ENCODE results near the gene CAMK4. TPM values are rescaled to one million over a fixed set of nuclear protein-coding genes. Genes with fewer than 3 reads are reported as not detected.

CAMK4 gene
- polyA plus RNA-seq, 2 donors, result 0.39 to 0.53 TPM

GRCh38 chr5:111320953-111321352 lies 96.8 kb downstream of the CAMK4 start:
- no peaks in the 10 kb centered on the region for H3K9me3 ChIP-seq (ENCODE audit: control insufficient read depth in 2 of 2, insufficient read depth in 1 of 2, low read depth in 1 of 2, low read length in 1 of 2)
- no peaks in the 10 kb centered on the region for H3K27me3 ChIP-seq (ENCODE audit: control insufficient read depth in 1 of 2, insufficient read depth in 2 of 2, low read length in 2 of 2)
- no peak overlapping the region for H3K27ac ChIP-seq (ENCODE audit: low read depth in 2 of 2, low read length in 1 of 2)
- no peaks in the 10 kb centered on the region for H3K36me3 ChIP-seq (ENCODE audit: control insufficient read depth in 2 of 2, insufficient read depth in 2 of 2, low read length in 1 of 2)
- 12 to 22% methylated on average over 1 of the region's 1 CpG for WGBS, 2 donors
- H3K4me3 ChIP-seq (ENCODE audit: low read depth in 1 of 2, low read length in 2 of 2), result no peak overlapping the region
- H3K4me1 ChIP-seq (ENCODE audit: control insufficient read depth in 2 of 2, insufficient read depth in 2 of 2, low read length in 1 of 2), result no peaks in the 10 kb centered on the region

- Histone ChIP-seq H3K27ac (ENCODE audit: low read depth in 2 of 2, low read length in 1 of 2) (no peak overlapping the region), H3K27me3 (ENCODE audit: control insufficient read depth in 1 of 2, insufficient read depth in 2 of 2, low read length in 2 of 2) (no peaks in the 10 kb centered on the region), H3K4me1 (ENCODE audit: control insufficient read depth in 2 of 2, insufficient read depth in 2 of 2, low read length in 1 of 2) (no peaks in the 10 kb centered on the region), H3K4me3 (ENCODE audit: low read depth in 1 of 2, low read length in 2 of 2) (no peak overlapping the region), H3K9me3 (ENCODE audit: control insufficient read depth in 2 of 2, insufficient read depth in 1 of 2, low read depth in 1 of 2, low read length in 1 of 2) (no peaks in the 10 kb centered on the region), H3K36me3 (ENCODE audit: control insufficient read depth in 2 of 2, insufficient read depth in 2 of 2, low read length in 1 of 2) (no peaks in the 10 kb centered on the region)
These were observed 97.2 kb downstream of the CAMK4 start for GRCh38 chr5:111321376-111321775.

DNA sequence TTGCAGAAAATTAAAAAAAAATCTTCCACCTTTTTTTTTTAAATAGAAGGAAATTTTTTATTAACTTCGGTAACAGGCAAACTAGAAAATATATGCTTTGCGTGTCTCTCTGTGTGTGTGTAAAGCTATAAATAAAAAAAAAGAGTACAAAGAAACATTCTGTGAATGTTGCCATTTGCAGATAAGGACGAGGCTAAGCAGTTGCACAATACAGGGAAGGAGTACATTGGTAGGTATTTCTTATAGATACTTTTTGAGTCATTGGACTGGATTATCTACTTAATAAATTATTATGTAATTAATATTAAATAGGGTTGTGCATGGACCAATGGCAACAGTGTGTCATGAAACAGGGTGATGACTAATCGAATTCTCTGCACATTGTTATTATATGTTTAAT lies 102.4 kb downstream of the CAMK4 start:
- no peaks in the 10 kb centered on the region for H3K27me3 ChIP-seq (ENCODE audit: control insufficient read depth in 1 of 2, insufficient read depth in 2 of 2, low read length in 2 of 2)
- 80 to 86% methylated on average over 4 of the region's 4 CpGs for WGBS, 2 donors
- H3K36me3 ChIP-seq (ENCODE audit: control insufficient read depth in 2 of 2, insufficient read depth in 2 of 2, low read length in 1 of 2), result no peaks in the 10 kb centered on the region
- no peaks in the 10 kb centered on the region for H3K9me3 ChIP-seq (ENCODE audit: control insufficient read depth in 2 of 2, insufficient read depth in 1 of 2, low read depth in 1 of 2, low read length in 1 of 2)
- no peaks in the 10 kb centered on the region for H3K4me1 ChIP-seq (ENCODE audit: control insufficient read depth in 2 of 2, insufficient read depth in 2 of 2, low read length in 1 of 2)
- no peak overlapping the region for H3K27ac ChIP-seq (ENCODE audit: low read depth in 2 of 2, low read length in 1 of 2)
- no peak overlapping the region for H3K4me3 ChIP-seq (ENCODE audit: low read depth in 1 of 2, low read length in 2 of 2)

- H3K36me3 ChIP-seq (ENCODE audit: control insufficient read depth in 2 of 2, insufficient read depth in 2 of 2, low read length in 1 of 2), result no peaks in the 10 kb centered on the region
- H3K27me3 ChIP-seq (ENCODE audit: control insufficient read depth in 1 of 2, insufficient read depth in 2 of 2, low read length in 2 of 2), result no peaks in the 10 kb centered on the region
- H3K4me3 ChIP-seq (ENCODE audit: low read depth in 1 of 2, low read length in 2 of 2), result no peak overlapping the region
- H3K4me1 ChIP-seq (ENCODE audit: control insufficient read depth in 2 of 2, insufficient read depth in 2 of 2, low read length in 1 of 2), result no peaks in the 10 kb centered on the region
- H3K9me3 ChIP-seq (ENCODE audit: control insufficient read depth in 2 of 2, insufficient read depth in 1 of 2, low read depth in 1 of 2, low read length in 1 of 2), result no peaks in the 10 kb centered on the region
- H3K27ac ChIP-seq (ENCODE audit: low read depth in 2 of 2, low read length in 1 of 2), result no peak overlapping the region
- 45 to 56% methylated on average over 1 of the region's 1 CpG for whole genome bisulfite sequencing, 2 donors
These were observed 112.9 kb downstream of the CAMK4 start for GRCh38 chr5:111337133-111337532.

- WGBS, 2 donors, result 13 to 17% methylated on average over 2 of the region's 2 CpGs
- H3K36me3 ChIP-seq (ENCODE audit: control insufficient read depth in 2 of 2, insufficient read depth in 2 of 2, low read length in 1 of 2), result no peaks in the 10 kb centered on the region
These were observed 113.5 kb downstream of the CAMK4 start for GRCh38 chr5:111337688-111338087.

DNA sequence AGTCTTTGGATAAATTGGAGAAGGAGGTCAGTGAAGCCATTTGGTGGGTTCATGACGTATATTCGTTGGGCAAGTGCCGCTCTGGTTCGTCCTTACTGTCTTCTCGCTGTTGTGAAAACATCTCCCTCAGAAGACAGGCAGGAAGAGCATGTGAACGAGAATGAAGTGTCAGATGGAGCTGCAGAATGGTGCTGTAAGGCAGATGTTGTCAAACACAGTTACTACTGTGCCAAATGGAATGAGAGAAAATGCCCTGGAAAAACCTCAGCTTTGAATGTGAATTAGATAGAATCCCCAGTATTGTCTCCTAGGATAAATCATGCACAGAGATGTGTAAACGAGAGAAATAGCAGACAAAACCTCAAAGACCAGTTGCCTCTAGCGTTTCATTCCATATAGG lies 121.5 kb downstream of the CAMK4 start:
- Histone ChIP-seq H3K27me3 (ENCODE audit: control insufficient read depth in 1 of 2, insufficient read depth in 2 of 2, low read length in 2 of 2) (no peaks in the 10 kb centered on the region), H3K9me3 (ENCODE audit: control insufficient read depth in 2 of 2, insufficient read depth in 1 of 2, low read depth in 1 of 2, low read length in 1 of 2) (no peaks in the 10 kb centered on the region), H3K4me1 (ENCODE audit: control insufficient read depth in 2 of 2, insufficient read depth in 2 of 2, low read length in 1 of 2) (no peaks in the 10 kb centered on the region), H3K4me3 (ENCODE audit: low read depth in 1 of 2, low read length in 2 of 2) (no peak overlapping the region), H3K36me3 (ENCODE audit: control insufficient read depth in 2 of 2, insufficient read depth in 2 of 2, low read length in 1 of 2) (no peaks in the 10 kb centered on the region), H3K27ac (ENCODE audit: low read depth in 2 of 2, low read length in 1 of 2) (no peak overlapping the region)
- 66 to 68% methylated on average over 8 of the region's 8 CpGs for WGBS, 2 donors

More at GRCh38 chr5:111337688-111338087, 113.5 kb downstream of the CAMK4 start:
- no peaks in the 10 kb centered on the region for H3K9me3 ChIP-seq (ENCODE audit: control insufficient read depth in 2 of 2, insufficient read depth in 1 of 2, low read depth in 1 of 2, low read length in 1 of 2)
- H3K27ac ChIP-seq (ENCODE audit: low read depth in 2 of 2, low read length in 1 of 2), result no peak overlapping the region
- no peaks in the 10 kb centered on the region for H3K27me3 ChIP-seq (ENCODE audit: control insufficient read depth in 1 of 2, insufficient read depth in 2 of 2, low read length in 2 of 2)
- no peaks in the 10 kb centered on the region for H3K4me1 ChIP-seq (ENCODE audit: control insufficient read depth in 2 of 2, insufficient read depth in 2 of 2, low read length in 1 of 2)
- no peak overlapping the region for H3K4me3 ChIP-seq (ENCODE audit: low read depth in 1 of 2, low read length in 2 of 2)

- Histone ChIP-seq H3K9me3 (ENCODE audit: control insufficient read depth in 2 of 2, insufficient read depth in 1 of 2, low read depth in 1 of 2, low read length in 1 of 2) (no peaks in the 10 kb centered on the region), H3K36me3 (ENCODE audit: control insufficient read depth in 2 of 2, insufficient read depth in 2 of 2, low read length in 1 of 2) (no peaks in the 10 kb centered on the region), H3K27me3 (ENCODE audit: control insufficient read depth in 1 of 2, insufficient read depth in 2 of 2, low read length in 2 of 2) (no peaks in the 10 kb centered on the region), H3K27ac (ENCODE audit: low read depth in 2 of 2, low read length in 1 of 2) (no peak overlapping the region), H3K4me3 (ENCODE audit: low read depth in 1 of 2, low read length in 2 of 2) (no peak overlapping the region), H3K4me1 (ENCODE audit: control insufficient read depth in 2 of 2, insufficient read depth in 2 of 2, low read length in 1 of 2) (no peaks in the 10 kb centered on the region)
These were observed 122.8 kb downstream of the CAMK4 start for GRCh38 chr5:111347021-111347420.

GRCh38 chr5:111348661-111349329 lies 124.6 kb downstream of the CAMK4 start:
- no peaks in the 10 kb centered on the region for H3K4me1 ChIP-seq (ENCODE audit: control insufficient read depth in 2 of 2, insufficient read depth in 2 of 2, low read length in 1 of 2)
- H3K27ac ChIP-seq (ENCODE audit: low read depth in 2 of 2, low read length in 1 of 2), result no peak overlapping the region
- no peaks in the 10 kb centered on the region for H3K27me3 ChIP-seq (ENCODE audit: control insufficient read depth in 1 of 2, insufficient read depth in 2 of 2, low read length in 2 of 2)
- WGBS, 2 donors, result 76 to 85% methylated on average over 3 of the region's 3 CpGs
- no peaks in the 10 kb centered on the region for H3K9me3 ChIP-seq (ENCODE audit: control insufficient read depth in 2 of 2, insufficient read depth in 1 of 2, low read depth in 1 of 2, low read length in 1 of 2)
- H3K36me3 ChIP-seq (ENCODE audit: control insufficient read depth in 2 of 2, insufficient read depth in 2 of 2, low read length in 1 of 2), result no peaks in the 10 kb centered on the region
- H3K4me3 ChIP-seq (ENCODE audit: low read depth in 1 of 2, low read length in 2 of 2), result no peak overlapping the region

DNA sequence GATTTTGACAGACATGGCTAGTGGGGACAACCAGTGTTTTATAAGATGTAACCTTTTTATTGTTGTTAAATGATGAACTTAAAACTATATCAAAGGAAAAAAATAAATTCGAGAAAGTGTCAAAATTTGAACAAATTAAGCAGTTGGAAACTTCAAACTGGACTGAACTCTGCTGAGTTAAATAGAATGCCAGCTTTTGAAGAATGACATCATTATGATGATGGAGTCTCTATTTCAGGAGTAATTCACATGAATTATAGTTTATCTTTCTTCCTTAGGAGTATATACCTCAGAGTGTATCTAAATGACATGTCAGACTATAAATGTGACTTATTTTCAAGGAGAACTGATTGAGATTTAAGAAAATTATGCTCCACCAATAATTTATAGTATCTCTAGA lies 125.2 kb downstream of the CAMK4 start:
- H3K9me3 ChIP-seq (ENCODE audit: control insufficient read depth in 2 of 2, insufficient read depth in 1 of 2, low read depth in 1 of 2, low read length in 1 of 2), result no peaks in the 10 kb centered on the region

DNA sequence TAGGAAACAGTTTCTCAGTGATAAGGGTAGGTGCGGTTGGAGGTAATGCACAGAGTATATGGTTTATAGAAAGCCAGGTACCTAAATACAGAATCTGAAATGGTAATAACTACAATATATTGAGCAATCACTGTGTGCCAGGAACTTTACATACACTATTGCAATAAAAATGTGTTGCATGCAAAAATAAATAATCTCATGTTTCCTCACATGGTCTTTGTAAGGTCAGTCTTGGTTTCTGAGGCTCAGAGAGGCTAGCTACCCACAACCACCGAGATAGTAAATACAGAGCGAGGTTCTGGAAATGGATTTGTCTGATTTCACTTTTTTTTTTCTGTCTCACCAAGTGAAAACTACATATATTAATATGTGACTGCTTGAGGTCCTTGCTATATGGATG lies 128.9 kb downstream of the CAMK4 start:
- 85 to 86% methylated on average over 3 of the region's 3 CpGs for WGBS, 2 donors
- no peaks in the 10 kb centered on the region for H3K36me3 ChIP-seq (ENCODE audit: control insufficient read depth in 2 of 2, insufficient read depth in 2 of 2, low read length in 1 of 2)
- no peak overlapping the region for H3K4me3 ChIP-seq (ENCODE audit: low read depth in 1 of 2, low read length in 2 of 2)
- H3K27me3 ChIP-seq (ENCODE audit: control insufficient read depth in 1 of 2, insufficient read depth in 2 of 2, low read length in 2 of 2), result no peaks in the 10 kb centered on the region
- no peaks in the 10 kb centered on the region for H3K4me1 ChIP-seq (ENCODE audit: control insufficient read depth in 2 of 2, insufficient read depth in 2 of 2, low read length in 1 of 2)
- H3K27ac ChIP-seq (ENCODE audit: low read depth in 2 of 2, low read length in 1 of 2), result no peak overlapping the region
- H3K9me3 ChIP-seq (ENCODE audit: control insufficient read depth in 2 of 2, insufficient read depth in 1 of 2, low read depth in 1 of 2, low read length in 1 of 2), result no peaks in the 10 kb centered on the region

More for the DNA sequence above, 125.2 kb downstream of the CAMK4 start:
- Histone ChIP-seq H3K4me3 (ENCODE audit: low read depth in 1 of 2, low read length in 2 of 2) (no peak overlapping the region), H3K27me3 (ENCODE audit: control insufficient read depth in 1 of 2, insufficient read depth in 2 of 2, low read length in 2 of 2) (no peaks in the 10 kb centered on the region), H3K27ac (ENCODE audit: low read depth in 2 of 2, low read length in 1 of 2) (no peak overlapping the region), H3K4me1 (ENCODE audit: control insufficient read depth in 2 of 2, insufficient read depth in 2 of 2, low read length in 1 of 2) (no peaks in the 10 kb centered on the region), H3K36me3 (ENCODE audit: control insufficient read depth in 2 of 2, insufficient read depth in 2 of 2, low read length in 1 of 2) (no peaks in the 10 kb centered on the region)
- WGBS, 2 donors, result 67 to 92% methylated on average over 1 of the region's 1 CpG
